Stimulated activated effector memory CD8-positive, alpha-beta T cell treated with anti-CD3 and anti-CD28 coated beads, Interleukin-12 subunit alpha, Interleukin-12 subunit beta, amount 100 ng/mL, for 72 hours (primary cell): ENCODE results near the gene ARHGEF37.

ENCODE experiments used
- ATAC-seq: fragments of 150-1000 bp; cut with Tn5 transposase; 2 replicates; pipeline ENCODE4 v1.10.0; 2021
- DNase-seq, 2 donors: peaks; one replicate each; pipeline ENCODE4 v3.0.0; 2021 to 2022; ENCODE audit warnings: low spot score in 2 of 2
- H3K27ac Mint-ChIP-seq: one replicate; pipeline ENCODE4 v1.8.0; 2022; ENCODE audit warnings: mild to moderate bottlenecking, mixed read lengths
- H3K36me3 Mint-ChIP-seq: one replicate; pipeline ENCODE4 v1.8.0; 2022; ENCODE audit warnings: mild to moderate bottlenecking, mixed read lengths
- H3K4me1 Mint-ChIP-seq: one replicate; pipeline ENCODE4 v1.8.0; 2022; ENCODE audit warnings: mixed read lengths
- H3K4me3 Mint-ChIP-seq: one replicate; pipeline ENCODE4 v1.8.0; 2022; ENCODE audit warnings: mild to moderate bottlenecking, mixed read lengths
- H3K9me3 Mint-ChIP-seq: one replicate; pipeline ENCODE4 v1.8.0; 2022; ENCODE audit warnings: mixed read lengths

Gene ARHGEF37

DNA sequence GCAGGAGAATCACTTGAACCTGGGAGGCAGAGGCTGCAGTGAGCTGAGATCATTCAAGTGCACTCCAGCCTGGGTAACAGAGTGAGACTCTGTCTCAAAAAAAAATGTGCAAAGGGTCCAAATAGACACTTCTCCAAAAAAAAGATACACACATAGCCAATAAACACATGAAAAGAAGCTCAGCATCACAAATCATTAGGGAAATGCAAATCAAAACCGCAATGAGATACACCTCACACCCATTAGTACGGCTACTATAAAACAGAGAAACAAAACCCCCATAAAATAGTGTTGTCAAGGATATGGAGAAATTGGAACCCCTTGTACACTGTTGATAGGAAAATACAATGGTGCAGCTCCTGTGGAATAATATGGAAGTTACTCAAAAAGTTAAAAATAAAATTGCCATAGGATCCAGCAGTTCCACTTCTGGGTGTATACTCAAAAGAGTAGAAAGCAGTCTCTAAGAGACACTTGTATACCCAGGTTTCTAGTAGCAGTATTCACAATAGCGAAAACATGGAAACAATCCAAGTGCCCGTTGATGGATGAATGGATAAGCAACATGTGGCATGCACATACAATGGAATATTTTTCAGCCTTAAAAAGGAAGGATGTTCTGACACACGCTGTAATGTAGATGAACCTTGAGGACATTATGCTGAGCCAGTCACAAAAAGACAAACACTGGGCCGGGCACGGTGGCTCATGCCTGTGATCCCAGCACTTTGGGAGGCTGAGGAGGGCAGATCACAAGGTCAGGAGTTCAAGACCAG is 91.6 kb downstream of the ARHGEF37 start:
- ATAC-seq, result no peak
- no peaks in the 10 kb centered on the region for H3K36me3 Mint-ChIP-seq
- no peak for DNase-seq
- H3K27ac Mint-ChIP-seq, result no peak overlapping the region
- no peak overlapping the region for H3K4me3 Mint-ChIP-seq
- H3K9me3 Mint-ChIP-seq, result peaks cover 9% of the 10 kb centered on the region
- H3K4me1 Mint-ChIP-seq, result no peaks in the 10 kb centered on the region

- Mint-ChIP-seq H3K4me1 (no peaks in the 10 kb centered on the region), H3K27ac (no peak overlapping the region), H3K9me3 (peaks cover 6% of the 10 kb centered on the region), H3K4me3 (no peak overlapping the region), H3K36me3 (no peaks in the 10 kb centered on the region)
- no peak for ATAC-seq
- no peak for DNase-seq
Measured at GRCh38 chr5:149674686-149675085, 93.4 kb downstream of the ARHGEF37 start.

DNA sequence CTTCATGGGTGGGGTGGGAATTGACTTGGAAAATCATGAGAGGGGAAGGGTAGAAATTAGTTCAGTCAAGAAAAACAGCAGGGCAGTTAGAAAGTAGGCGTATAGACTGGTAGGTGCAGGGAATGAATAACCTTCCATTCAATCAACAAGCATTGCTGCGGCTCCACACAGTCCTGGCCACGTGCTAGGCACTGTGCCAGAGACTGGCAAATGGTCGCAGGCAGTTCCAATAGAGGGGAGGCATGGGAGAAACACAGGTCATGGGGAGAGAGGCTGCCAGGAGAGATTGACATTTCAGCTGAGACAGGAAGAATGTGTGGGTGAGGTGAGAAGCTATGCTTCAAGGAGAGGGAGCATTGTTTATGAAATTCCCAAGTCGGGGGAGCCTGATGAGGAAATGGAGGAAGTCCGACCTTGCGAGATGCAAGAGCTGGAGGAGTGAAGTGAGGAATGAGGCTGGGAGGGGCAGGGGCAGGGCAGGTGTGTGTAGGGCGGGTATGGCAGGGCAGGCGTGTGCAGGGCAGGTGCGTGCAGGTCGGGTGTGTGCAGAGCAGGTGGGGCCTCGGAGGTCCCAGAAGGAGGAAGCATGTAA is 94.4 kb downstream of the ARHGEF37 start:
- no peaks in the 10 kb centered on the region for H3K4me1 Mint-ChIP-seq
- H3K9me3 Mint-ChIP-seq, result peaks cover 6% of the 10 kb centered on the region
- no peaks in the 10 kb centered on the region for H3K36me3 Mint-ChIP-seq
- DNase-seq, result no peak
- no peak overlapping the region for H3K27ac Mint-ChIP-seq
- peak; percentile 35 for ATAC-seq
- no peak overlapping the region for H3K4me3 Mint-ChIP-seq

DNA sequence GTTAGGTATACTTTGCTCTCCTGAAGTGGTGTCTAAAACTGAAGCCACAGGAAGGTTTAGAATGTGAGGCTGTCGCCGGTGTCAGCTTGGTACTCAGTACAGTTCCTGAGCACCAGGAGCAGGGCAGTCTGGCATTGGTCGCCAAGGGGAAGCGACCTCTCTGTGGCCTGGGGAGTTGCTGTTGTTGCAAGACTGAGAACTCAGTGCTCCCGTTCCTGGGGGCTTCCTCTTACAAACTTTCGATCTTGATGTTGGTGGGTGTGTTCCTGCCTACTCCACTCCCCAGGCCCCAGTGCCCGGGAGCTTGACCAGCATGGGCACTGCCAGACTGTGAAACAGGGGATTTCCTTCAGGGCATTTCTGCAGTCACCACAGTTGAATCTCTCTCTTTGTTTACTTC is 96.4 kb downstream of the ARHGEF37 start:
- Mint-ChIP-seq H3K4me1 (no peaks in the 10 kb centered on the region), H3K9me3 (no peaks in the 10 kb centered on the region), H3K27ac (no peak overlapping the region), H3K36me3 (no peaks in the 10 kb centered on the region), H3K4me3 (no peak overlapping the region)
- ATAC-seq (no peak), DNase-seq (no peak)

DNA sequence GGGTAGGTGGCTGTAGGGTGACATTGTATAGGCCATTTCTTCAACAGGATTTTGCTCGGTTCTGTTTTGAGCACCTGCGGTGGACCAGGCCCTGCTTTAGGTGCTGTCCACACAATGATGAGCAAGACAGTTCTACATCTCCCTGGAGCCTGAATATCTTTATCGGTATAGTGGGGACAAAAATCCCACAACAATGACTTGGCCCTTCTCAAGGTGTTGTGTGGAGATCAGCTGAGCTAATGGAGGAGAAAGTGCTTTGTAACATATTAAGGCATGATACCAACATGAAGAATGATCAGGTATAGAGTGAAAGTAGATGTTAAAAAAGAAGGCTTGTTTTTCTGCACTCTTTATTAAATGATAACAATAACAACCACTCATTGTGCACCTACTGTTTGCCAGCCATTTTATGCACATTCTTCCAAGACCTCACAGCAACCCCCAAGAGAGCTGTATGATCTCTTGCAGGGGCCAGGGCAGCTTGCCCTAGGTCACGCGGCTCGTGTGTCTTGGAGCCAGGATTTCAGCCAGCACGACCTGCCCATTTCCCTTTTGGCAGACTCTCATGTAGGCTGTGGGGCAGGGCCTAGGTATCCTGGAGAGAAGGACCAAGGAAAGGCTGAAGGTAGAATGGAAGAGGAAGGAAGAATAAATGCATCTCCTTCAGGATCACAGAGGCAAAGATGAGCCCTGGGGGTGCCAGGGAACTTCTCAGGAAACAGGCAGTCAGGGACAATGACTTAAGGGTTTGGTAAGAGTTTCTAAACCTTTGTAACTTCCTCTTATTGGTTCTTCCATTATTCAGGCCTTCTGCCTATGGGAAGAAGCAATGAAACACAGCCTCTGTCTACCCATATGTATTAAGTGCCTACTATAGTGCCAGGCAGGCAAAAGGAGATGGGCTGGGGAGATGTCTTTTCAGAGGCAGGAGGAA is 98.8 kb downstream of the ARHGEF37 start:
- Mint-ChIP-seq H3K9me3 (no peaks in the 10 kb centered on the region), H3K4me3 (no peak overlapping the region), H3K4me1 (no peaks in the 10 kb centered on the region), H3K36me3 (no peaks in the 10 kb centered on the region), H3K27ac (peak overlapping the region; percentile 69)
- ATAC-seq, result no peak
- DNase-seq, result no peak

DNA sequence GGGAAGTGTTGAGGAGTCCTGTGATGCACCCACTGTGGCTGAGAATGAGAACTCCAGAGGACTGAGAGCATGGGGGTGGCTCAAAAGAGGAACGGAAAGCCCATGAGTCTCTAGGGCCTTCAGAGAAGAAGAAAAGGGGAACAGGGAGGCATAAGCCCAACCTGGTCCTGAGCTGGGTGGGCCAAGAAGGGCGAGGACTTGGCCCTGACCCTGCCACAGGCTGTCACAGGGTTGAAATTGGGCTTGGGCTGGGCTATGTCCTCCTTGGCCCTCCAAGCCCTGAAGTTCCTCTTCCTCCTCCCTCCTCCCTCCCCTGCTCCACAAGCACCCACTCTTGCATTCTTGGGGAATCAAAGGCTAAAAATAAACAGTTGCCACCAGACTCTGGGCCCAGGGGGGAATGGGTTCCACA is 99.5 kb downstream of the ARHGEF37 start:
- Mint-ChIP-seq H3K4me3 (no peak overlapping the region), H3K9me3 (no peaks in the 10 kb centered on the region), H3K36me3 (no peaks in the 10 kb centered on the region), H3K4me1 (no peaks in the 10 kb centered on the region), H3K27ac (peak overlapping the region; percentile 69)
- ATAC-seq (no peak), DNase-seq (no peak)

- Mint-ChIP-seq H3K4me3 (no peak overlapping the region), H3K27ac (no peak overlapping the region), H3K9me3 (no peaks in the 10 kb centered on the region), H3K4me1 (no peaks in the 10 kb centered on the region), H3K36me3 (no peaks in the 10 kb centered on the region)
- ATAC-seq (no peak), DNase-seq (no peak)
Measured at GRCh38 chr5:149681252-149681651, 100.0 kb downstream of the ARHGEF37 start.

DNA sequence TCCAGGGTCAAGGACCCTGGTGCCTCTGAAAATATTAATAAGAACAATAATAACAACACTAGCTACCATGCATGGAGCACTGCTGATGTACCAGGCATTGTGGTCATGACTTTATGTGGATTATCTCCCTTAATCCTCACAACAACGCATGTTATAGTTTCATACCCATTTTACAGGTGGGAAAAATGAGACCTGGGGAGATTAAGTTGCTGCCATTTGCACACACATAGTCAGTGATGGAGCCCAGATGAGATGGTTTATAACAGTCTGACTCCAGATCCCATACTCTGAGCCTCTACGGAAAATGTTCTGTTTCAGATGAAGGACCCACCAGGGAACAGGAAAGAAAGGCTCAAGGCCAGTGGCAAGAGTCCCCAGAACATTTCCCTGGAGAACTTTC is 100.6 kb downstream of the ARHGEF37 start:
- DNase-seq, result no peak
- H3K36me3 Mint-ChIP-seq, result no peaks in the 10 kb centered on the region
- no peak overlapping the region for H3K27ac Mint-ChIP-seq
- no peak for ATAC-seq
- no peak overlapping the region for H3K4me3 Mint-ChIP-seq
- no peaks in the 10 kb centered on the region for H3K9me3 Mint-ChIP-seq
- no peaks in the 10 kb centered on the region for H3K4me1 Mint-ChIP-seq

DNA sequence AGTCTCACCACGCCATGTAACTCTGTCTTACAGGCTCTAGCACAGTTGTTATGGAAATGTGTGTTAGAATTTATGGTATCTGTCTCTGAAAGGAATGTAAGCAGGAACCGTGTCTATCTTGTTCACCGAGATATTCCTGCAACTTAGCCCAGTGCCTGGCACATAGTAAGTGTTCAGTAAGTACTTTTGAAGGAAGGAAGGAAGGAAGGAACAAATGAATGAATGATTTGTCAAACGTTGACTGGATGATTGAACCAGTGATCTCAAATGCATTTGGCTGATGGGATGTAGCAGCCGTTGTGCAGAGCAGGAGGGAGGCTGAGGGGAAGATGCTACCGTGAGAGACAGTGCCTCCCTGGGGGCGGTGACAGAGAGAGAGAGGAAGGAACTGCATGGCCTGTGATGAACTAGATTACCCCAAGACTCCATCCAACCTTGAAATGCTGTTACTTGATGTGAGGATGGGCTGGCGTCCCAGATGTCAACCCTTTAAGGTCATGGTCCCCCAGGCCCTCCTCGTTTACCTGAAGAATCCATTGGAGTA is 101.3 kb downstream of the ARHGEF37 start:
- ATAC-seq (no peak), DNase-seq (no peak)
- H3K27ac Mint-ChIP-seq, result no peak overlapping the region
- no peaks in the 10 kb centered on the region for H3K4me1 Mint-ChIP-seq
- no peaks in the 10 kb centered on the region for H3K36me3 Mint-ChIP-seq
- H3K4me3 Mint-ChIP-seq, result no peak overlapping the region
- H3K9me3 Mint-ChIP-seq, result no peaks in the 10 kb centered on the region

- no peak overlapping the region for H3K27ac Mint-ChIP-seq
- H3K4me3 Mint-ChIP-seq, result no peak overlapping the region
- no peaks in the 10 kb centered on the region for H3K9me3 Mint-ChIP-seq
- DNase-seq (no peak), ATAC-seq (no peak)
- H3K36me3 Mint-ChIP-seq, result no peaks in the 10 kb centered on the region
- no peaks in the 10 kb centered on the region for H3K4me1 Mint-ChIP-seq
Measured at GRCh38 chr5:149683964-149684363, 102.7 kb downstream of the ARHGEF37 start.

GRCh38 chr5:149684371-149684770 is 103.1 kb downstream of the ARHGEF37 start:
- Mint-ChIP-seq H3K27ac (no peak overlapping the region), H3K36me3 (no peaks in the 10 kb centered on the region), H3K4me3 (no peak overlapping the region), H3K4me1 (no peaks in the 10 kb centered on the region), H3K9me3 (no peaks in the 10 kb centered on the region)
- ATAC-seq, result no peak
- DNase-seq, result no peak
